NCI-H128 (cell line): ENCODE data around the gene SSMEM1.
A peak's percentile ranks its signal among the peaks of the same experiment; 100 is the strongest.
"Not testable (repeated sequence)": the region's sequence is repeated elsewhere in the genome, so short reads cannot be mapped to it uniquely, and the experiment has no call there.

Experiments
- DNase-seq: peaks from one replicate; lab custom pipeline; 2025; ENCODE audit not compliant: unreplicated experiment; lab: John Stamatoyannopoulos, UW

The SSMEM1 gene

GRCh38 chr7:130207642-130208041, at the start of gene SSMEM1:
SSMEM1 (plus strand) TSS chr7:130207860; CDS start chr7:130207911, 51 bp downstream.
- no peak for DNase-seq

- no peak for DNase-seq
Measured at GRCh38 chr7:130160023-130160422, 47.6 kb upstream of the SSMEM1 start.

GRCh38 chr7:130160455-130160854, 47.2 kb upstream of the SSMEM1 start:
- no peak for DNase-seq

GRCh38 chr7:130162196-130162595, 45.5 kb upstream of the SSMEM1 start:
- DNase-seq: no peak

- DNase-seq: no peak
Measured at GRCh38 chr7:130174237-130174959, 33.3 kb upstream of the SSMEM1 start.

GRCh38 chr7:130178251-130178650, 29.4 kb upstream of the SSMEM1 start:
- no peak for DNase-seq

- DNase-seq: no peak
Measured at GRCh38 chr7:130179631-130180030, 28.0 kb upstream of the SSMEM1 start.

- DNase-seq: no peak
Measured at GRCh38 chr7:130180571-130181262, 26.9 kb upstream of the SSMEM1 start.

- no peak for DNase-seq
Measured at GRCh38 chr7:130181263-130181605, 26.4 kb upstream of the SSMEM1 start.

- no peak for DNase-seq
Measured at GRCh38 chr7:130182990-130183389, 24.7 kb upstream of the SSMEM1 start.

GRCh38 chr7:130184349-130184748, 23.3 kb upstream of the SSMEM1 start:
- not testable (repeated sequence) for DNase-seq

- DNase-seq: no peak
Measured at GRCh38 chr7:130187360-130187759, 20.3 kb upstream of the SSMEM1 start.

GRCh38 chr7:130189343-130189742, 18.3 kb upstream of the SSMEM1 start:
- DNase-seq: no peak

GRCh38 chr7:130191791-130192190, 15.9 kb upstream of the SSMEM1 start:
- DNase-seq: no peak

GRCh38 chr7:130195396-130195795, 12.3 kb upstream of the SSMEM1 start:
- no peak for DNase-seq

GRCh38 chr7:130196476-130196875, 11.2 kb upstream of the SSMEM1 start:
- no peak for DNase-seq

- no peak for DNase-seq
Measured at GRCh38 chr7:130197094-130197493, 10.6 kb upstream of the SSMEM1 start.

GRCh38 chr7:130201796-130202195, 5.9 kb upstream of the SSMEM1 start:
- DNase-seq: no peak

- DNase-seq: peak; percentile 97
Measured at GRCh38 chr7:130205084-130205947, 2.3 kb upstream of the SSMEM1 start, which contains the start of gene TMEM209. TMEM209 (minus strand) TSS chr7:130205406; CDS start chr7:130205375, 31 bp downstream.

- no peak for DNase-seq
Measured at GRCh38 chr7:130207033-130207432, 627 bp upstream of the SSMEM1 start.

- DNase-seq: no peak
Measured at GRCh38 chr7:130208516-130208915, 856 bp downstream of the SSMEM1 start.
